ENCODE results near the gene PCP4.

PCP4 gene

GRCh38 chr21:39900911-39901310 lies 33.7 kb downstream of the PCP4 start:
- no peak overlapping the region for H3K4me2 ChIP-seq (ENCODE audit: low read depth, low read length, poor library complexity, severe bottlenecking)
- H4K20me1 ChIP-seq (ENCODE audit: low read depth, low read length) = no peaks in the 10 kb centered on the region
- no peaks in the 10 kb centered on the region for H3K9me3 ChIP-seq (ENCODE audit: insufficient read depth, low read length)

GRCh38 chr21:39902986-39903385 lies 35.7 kb downstream of the PCP4 start:
- no peak overlapping the region for H2AFZ ChIP-seq (ENCODE audit: low read depth, low read length, severe bottlenecking)
- no peaks in the 10 kb centered on the region for H4K20me1 ChIP-seq (ENCODE audit: low read depth, low read length)
- H3K9me2 ChIP-seq (replicated peaks; ENCODE audit: insufficient read depth, low read length) = no peaks in the 10 kb centered on the region
- H3F3A ChIP-seq (ENCODE audit: insufficient read depth) = no peaks in the 10 kb centered on the region
- no peak for TF ChIP-seq CTCF (IDR thresholded peaks at IDR 0.05; ENCODE audit: insufficient read depth, low read length, poor library complexity, severe bottlenecking)
- TF ChIP-seq EZH2phosphoT487 (conservative IDR thresholded peaks at IDR 0.05; ENCODE audit: low read length) = no peak
- H3K27me3 ChIP-seq (ENCODE audit: low read length) = no peaks in the 10 kb centered on the region
- H3K27ac ChIP-seq (ENCODE audit: low read depth, low read length) = no peak overlapping the region
- H3K79me2 ChIP-seq (ENCODE audit: insufficient read depth, low read length) = no peaks in the 10 kb centered on the region
- H3K4me3 ChIP-seq (ENCODE audit: insufficient read depth, low read length, poor library complexity, severe bottlenecking) = no peak overlapping the region
- no peaks in the 10 kb centered on the region for H3K9me3 ChIP-seq (ENCODE audit: insufficient read depth, low read length)
- no peak overlapping the region for H3K4me2 ChIP-seq (ENCODE audit: low read depth, low read length, poor library complexity, severe bottlenecking)
- no peaks in the 10 kb centered on the region for H3K36me3 ChIP-seq (ENCODE audit: low read length)
- no peak overlapping the region for H3K9ac ChIP-seq (ENCODE audit: low read length)

More at GRCh38 chr21:39900911-39901310, 33.7 kb downstream of the PCP4 start:
- no peak overlapping the region for H3K4me3 ChIP-seq (ENCODE audit: insufficient read depth, low read length, poor library complexity, severe bottlenecking)
- no peaks in the 10 kb centered on the region for H3K27me3 ChIP-seq (ENCODE audit: low read length)
- no peak for TF ChIP-seq CTCF (IDR thresholded peaks at IDR 0.05; ENCODE audit: insufficient read depth, low read length, poor library complexity, severe bottlenecking)
- no peak for TF ChIP-seq EZH2phosphoT487 (conservative IDR thresholded peaks at IDR 0.05; ENCODE audit: low read length)
- no peaks in the 10 kb centered on the region for H3K9me2 ChIP-seq (replicated peaks; ENCODE audit: insufficient read depth, low read length)
- H3K9ac ChIP-seq (ENCODE audit: low read length) = no peak overlapping the region
- no peak overlapping the region for H3K27ac ChIP-seq (ENCODE audit: low read depth, low read length)
- H3K79me2 ChIP-seq (ENCODE audit: insufficient read depth, low read length) = no peaks in the 10 kb centered on the region
- no peaks in the 10 kb centered on the region for H3K36me3 ChIP-seq (ENCODE audit: low read length)
- no peak overlapping the region for H2AFZ ChIP-seq (ENCODE audit: low read depth, low read length, severe bottlenecking)
- H3F3A ChIP-seq (ENCODE audit: insufficient read depth) = no peaks in the 10 kb centered on the region

GRCh38 chr21:39904457-39904856 lies 37.2 kb downstream of the PCP4 start:
- Histone ChIP-seq H2AFZ (ENCODE audit: low read depth, low read length, severe bottlenecking) (no peak overlapping the region), H3K36me3 (ENCODE audit: low read length) (no peaks in the 10 kb centered on the region), H3K9ac (ENCODE audit: low read length) (no peak overlapping the region), H3K4me3 (ENCODE audit: insufficient read depth, low read length, poor library complexity, severe bottlenecking) (no peak overlapping the region), H4K20me1 (ENCODE audit: low read depth, low read length) (no peaks in the 10 kb centered on the region), H3K9me2 (replicated peaks; ENCODE audit: insufficient read depth, low read length) (no peaks in the 10 kb centered on the region), H3K4me2 (ENCODE audit: low read depth, low read length, poor library complexity, severe bottlenecking) (no peak overlapping the region), H3K27ac (ENCODE audit: low read depth, low read length) (no peak overlapping the region), H3K79me2 (ENCODE audit: insufficient read depth, low read length) (no peaks in the 10 kb centered on the region), H3F3A (ENCODE audit: insufficient read depth) (no peaks in the 10 kb centered on the region), H3K9me3 (ENCODE audit: insufficient read depth, low read length) (no peaks in the 10 kb centered on the region), H3K27me3 (ENCODE audit: low read length) (no peaks in the 10 kb centered on the region)
- no peak for TF ChIP-seq EZH2phosphoT487 (conservative IDR thresholded peaks at IDR 0.05; ENCODE audit: low read length)

GRCh38 chr21:39908265-39908923 lies 41.2 kb downstream of the PCP4 start:
- no peak overlapping the region for H2AFZ ChIP-seq (ENCODE audit: low read depth, low read length, severe bottlenecking)
- H3K27ac ChIP-seq (ENCODE audit: low read depth, low read length) = no peak overlapping the region
- no peak overlapping the region for H3K4me2 ChIP-seq (ENCODE audit: low read depth, low read length, poor library complexity, severe bottlenecking)
- no peak overlapping the region for H3K9ac ChIP-seq (ENCODE audit: low read length)
- H3K79me2 ChIP-seq (ENCODE audit: insufficient read depth, low read length) = no peaks in the 10 kb centered on the region
- no peaks in the 10 kb centered on the region for H3K9me3 ChIP-seq (ENCODE audit: insufficient read depth, low read length)
- H4K20me1 ChIP-seq (ENCODE audit: low read depth, low read length) = no peaks in the 10 kb centered on the region
- no peak for TF ChIP-seq EZH2phosphoT487 (conservative IDR thresholded peaks at IDR 0.05; ENCODE audit: low read length)
- no peak for TF ChIP-seq CTCF (IDR thresholded peaks at IDR 0.05; ENCODE audit: insufficient read depth, low read length, poor library complexity, severe bottlenecking)
- H3K36me3 ChIP-seq (ENCODE audit: low read length) = no peaks in the 10 kb centered on the region
- no peaks in the 10 kb centered on the region for H3K27me3 ChIP-seq (ENCODE audit: low read length)
- no peak overlapping the region for H3K4me3 ChIP-seq (ENCODE audit: insufficient read depth, low read length, poor library complexity, severe bottlenecking)
- no peaks in the 10 kb centered on the region for H3K9me2 ChIP-seq (replicated peaks; ENCODE audit: insufficient read depth, low read length)
- no peaks in the 10 kb centered on the region for H3F3A ChIP-seq (ENCODE audit: insufficient read depth)
